Measurements from ENCODE around the gene ACSF2. TPM values are rescaled to one million over a fixed set of nuclear protein-coding genes. Genes with fewer than 3 reads are reported as not detected.

ACSF2 gene
- total RNA-seq, 1 experiment from 2014 or later: 72.7 TPM

GRCh38 chr17:50495918-50496317, 69.9 kb downstream of the ACSF2 start:
- Histone ChIP-seq H3K9me2 (replicated peaks; ENCODE audit: low read length) (no peaks in the 10 kb centered on the region), H3K79me2 (ENCODE audit: low read length) (no peaks in the 10 kb centered on the region), H3K36me3 (ENCODE audit: low read depth, low read length) (no peaks in the 10 kb centered on the region), H3K4me1 (ENCODE audit: insufficient read depth, low read length) (peaks cover 8% of the 10 kb centered on the region), H2AFZ (ENCODE audit: low read length) (no peak overlapping the region), H3K27me3 (ENCODE audit: low read length) (no peaks in the 10 kb centered on the region), H3K9ac (ENCODE audit: low read length) (no peak overlapping the region), H3K4me2 (ENCODE audit: low read length) (no peak overlapping the region), H4K20me1 (ENCODE audit: low read length) (no peaks in the 10 kb centered on the region), H3K27ac (ENCODE audit: low read length) (no peak overlapping the region), H3K4me3 (ENCODE audit: low read length) (no peak overlapping the region), H3F3A (ENCODE audit: low read length, unreplicated experiment) (no peaks in the 10 kb centered on the region), H3K9me3 (ENCODE audit: low read length) (no peaks in the 10 kb centered on the region)
- DNase-seq (peak; percentile 37), ATAC-seq (no peak)
- intact Hi-C loops (cut with micrococcal nuclease): no loop called here
- ChIA-PET CTCF (interaction anchor here (0.6 kb wide), 2 partner anchors 18 to 602 kb away, joined by 3 to 5 read pairs; no protein-coding TSS in a partner anchor), POLR2A (ENCODE audit: unreplicated experiment) (no interaction called here)
- TF ChIP-seq CTCF (conservative IDR thresholded peaks at IDR 0.05; ENCODE audit: low read depth, low read length): no peak
- TF ChIP-seq EZH2 (IDR thresholded peaks at IDR 0.05; ENCODE audit: low read length, unreplicated experiment): no peak
- no peak for TF ChIP-seq EZH2phosphoT487 (IDR thresholded peaks at IDR 0.05; ENCODE audit: borderline replicate concordance, low read length)
- no TSS peak for BruUV-seq (replicated peaks)

- H4K20me1 ChIP-seq (ENCODE audit: low read length): no peaks in the 10 kb centered on the region
- H3K4me1 ChIP-seq (ENCODE audit: insufficient read depth, low read length): peaks cover 8% of the 10 kb centered on the region
- ATAC-seq (peak; percentile 91), DNase-seq (peak; percentile 65)
- H3F3A ChIP-seq (ENCODE audit: low read length, unreplicated experiment): no peaks in the 10 kb centered on the region
- H3K9me2 ChIP-seq (replicated peaks; ENCODE audit: low read length): no peaks in the 10 kb centered on the region
- no peak overlapping the region for H3K4me3 ChIP-seq (ENCODE audit: low read length)
- H3K27me3 ChIP-seq (ENCODE audit: low read length): no peaks in the 10 kb centered on the region
- BruUV-seq (replicated peaks): no TSS peak
- ChIA-PET CTCF (interaction anchor here (0.6 kb wide), 1 partner anchor 12 kb away, joined by 5 read pairs; no protein-coding TSS in a partner anchor), POLR2A (ENCODE audit: unreplicated experiment) (no interaction called here)
- intact Hi-C loops (cut with micrococcal nuclease): no loop called here
- TF ChIP-seq EZH2phosphoT487 (IDR thresholded peaks at IDR 0.05; ENCODE audit: borderline replicate concordance, low read length): no peak
- TF ChIP-seq EZH2 (IDR thresholded peaks at IDR 0.05; ENCODE audit: low read length, unreplicated experiment): no peak
- TF ChIP-seq CTCF (conservative IDR thresholded peaks at IDR 0.05; ENCODE audit: low read depth, low read length): no peak
- H3K4me2 ChIP-seq (ENCODE audit: low read length): 0 out of 2 replicates have a peak overlapping the region, but pooled peaks have one; percentile 3
- H3K79me2 ChIP-seq (ENCODE audit: low read length): no peaks in the 10 kb centered on the region
- H3K27ac ChIP-seq (ENCODE audit: low read length): no peak overlapping the region
- no peaks in the 10 kb centered on the region for H3K36me3 ChIP-seq (ENCODE audit: low read depth, low read length)
- H2AFZ ChIP-seq (ENCODE audit: low read length): peak overlapping the region; percentile 47
- no peaks in the 10 kb centered on the region for H3K9me3 ChIP-seq (ENCODE audit: low read length)
- no peak overlapping the region for H3K9ac ChIP-seq (ENCODE audit: low read length)
These were observed 72.2 kb downstream of the ACSF2 start for GRCh38 chr17:50498021-50498874.

- ChIA-PET POLR2A (ENCODE audit: unreplicated experiment) (no interaction called here), CTCF (no interaction called here)
- H3K9me2 ChIP-seq (replicated peaks; ENCODE audit: low read length): no peaks in the 10 kb centered on the region
- TF ChIP-seq EZH2 (IDR thresholded peaks at IDR 0.05; ENCODE audit: low read length, unreplicated experiment) (no peak), CTCF (conservative IDR thresholded peaks at IDR 0.05; ENCODE audit: low read depth, low read length) (no peak), EZH2phosphoT487 (IDR thresholded peaks at IDR 0.05; ENCODE audit: borderline replicate concordance, low read length) (no peak)
- H3K4me3 ChIP-seq (ENCODE audit: low read length): no peak overlapping the region
- no peak overlapping the region for H3K9ac ChIP-seq (ENCODE audit: low read length)
- BruUV-seq (replicated peaks): no TSS peak
- no peaks in the 10 kb centered on the region for H3K9me3 ChIP-seq (ENCODE audit: low read length)
- H3K4me2 ChIP-seq (ENCODE audit: low read length): no peak overlapping the region
- no peaks in the 10 kb centered on the region for H3K36me3 ChIP-seq (ENCODE audit: low read depth, low read length)
- no peak overlapping the region for H2AFZ ChIP-seq (ENCODE audit: low read length)
- H4K20me1 ChIP-seq (ENCODE audit: low read length): no peaks in the 10 kb centered on the region
- intact Hi-C loops (cut with micrococcal nuclease): no loop called here
- peaks cover 8% of the 10 kb centered on the region for H3K4me1 ChIP-seq (ENCODE audit: insufficient read depth, low read length)
- DNase-seq (no peak), ATAC-seq (no peak)
- no peaks in the 10 kb centered on the region for H3K27me3 ChIP-seq (ENCODE audit: low read length)
- no peak overlapping the region for H3K27ac ChIP-seq (ENCODE audit: low read length)
- H3F3A ChIP-seq (ENCODE audit: low read length, unreplicated experiment): no peaks in the 10 kb centered on the region
- no peaks in the 10 kb centered on the region for H3K79me2 ChIP-seq (ENCODE audit: low read length)
These were observed 73.3 kb downstream of the ACSF2 start for GRCh38 chr17:50499270-50499669.

Data from PC-3 (cell line).